GM12872 (cell line): ENCODE measurements around the gene CYP4B1.

ENCODE experiments used
- TF ChIP-seq, protein P1 (sequence below): IDR thresholded peaks from 3 replicates; pipeline ENCODE4 v1.5.1; 2011; ENCODE audit warnings: low read depth, mild to moderate bottlenecking, low read length, moderate library complexity; ENCODE audit not compliant: insufficient read depth

CYP4B1 gene

DNA sequence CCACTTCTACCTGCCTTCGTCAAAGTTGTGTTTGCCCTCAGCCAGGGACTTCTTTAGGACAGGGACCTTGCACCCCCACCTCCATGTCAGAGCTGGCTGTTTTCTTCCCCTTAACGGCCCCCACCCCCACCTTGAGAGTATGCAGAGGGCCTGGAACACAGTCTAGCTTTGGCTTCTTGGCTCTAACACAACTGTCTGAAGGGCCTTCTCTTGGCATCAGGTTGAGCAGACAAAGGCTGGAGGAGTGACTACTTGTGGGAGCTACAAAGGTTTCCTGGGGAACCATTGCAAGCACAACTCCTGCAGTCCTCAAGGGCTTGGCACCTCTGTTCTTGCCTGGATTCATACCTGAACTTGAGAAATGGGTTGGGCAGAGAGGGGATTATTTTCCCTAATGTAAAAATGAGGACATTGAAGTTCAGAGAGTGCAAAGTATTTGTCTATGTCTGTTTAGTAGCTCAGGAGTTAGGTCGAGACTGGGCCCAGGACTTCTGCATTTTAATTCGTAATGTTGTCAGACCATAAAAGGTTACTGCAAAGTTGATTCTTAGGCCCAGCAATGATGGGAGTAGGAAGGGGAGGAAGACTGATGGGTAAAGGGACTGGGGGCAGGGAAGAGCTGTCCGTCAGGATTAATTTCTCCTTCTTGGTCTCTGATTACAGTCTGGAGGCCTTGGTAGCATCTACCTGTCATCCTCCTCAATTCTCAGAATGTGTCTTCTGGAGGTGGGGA is 2.6 kb downstream of the CYP4B1 start:
- TF ChIP-seq, protein P1, sequence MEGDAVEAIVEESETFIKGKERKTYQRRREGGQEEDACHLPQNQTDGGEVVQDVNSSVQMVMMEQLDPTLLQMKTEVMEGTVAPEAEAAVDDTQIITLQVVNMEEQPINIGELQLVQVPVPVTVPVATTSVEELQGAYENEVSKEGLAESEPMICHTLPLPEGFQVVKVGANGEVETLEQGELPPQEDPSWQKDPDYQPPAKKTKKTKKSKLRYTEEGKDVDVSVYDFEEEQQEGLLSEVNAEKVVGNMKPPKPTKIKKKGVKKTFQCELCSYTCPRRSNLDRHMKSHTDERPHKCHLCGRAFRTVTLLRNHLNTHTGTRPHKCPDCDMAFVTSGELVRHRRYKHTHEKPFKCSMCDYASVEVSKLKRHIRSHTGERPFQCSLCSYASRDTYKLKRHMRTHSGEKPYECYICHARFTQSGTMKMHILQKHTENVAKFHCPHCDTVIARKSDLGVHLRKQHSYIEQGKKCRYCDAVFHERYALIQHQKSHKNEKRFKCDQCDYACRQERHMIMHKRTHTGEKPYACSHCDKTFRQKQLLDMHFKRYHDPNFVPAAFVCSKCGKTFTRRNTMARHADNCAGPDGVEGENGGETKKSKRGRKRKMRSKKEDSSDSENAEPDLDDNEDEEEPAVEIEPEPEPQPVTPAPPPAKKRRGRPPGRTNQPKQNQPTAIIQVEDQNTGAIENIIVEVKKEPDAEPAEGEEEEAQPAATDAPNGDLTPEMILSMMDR, result no peak

- TF ChIP-seq, protein P1, result no peak
These were observed 3.2 kb downstream of the CYP4B1 start for GRCh38 chr1:46802081-46802480.

DNA sequence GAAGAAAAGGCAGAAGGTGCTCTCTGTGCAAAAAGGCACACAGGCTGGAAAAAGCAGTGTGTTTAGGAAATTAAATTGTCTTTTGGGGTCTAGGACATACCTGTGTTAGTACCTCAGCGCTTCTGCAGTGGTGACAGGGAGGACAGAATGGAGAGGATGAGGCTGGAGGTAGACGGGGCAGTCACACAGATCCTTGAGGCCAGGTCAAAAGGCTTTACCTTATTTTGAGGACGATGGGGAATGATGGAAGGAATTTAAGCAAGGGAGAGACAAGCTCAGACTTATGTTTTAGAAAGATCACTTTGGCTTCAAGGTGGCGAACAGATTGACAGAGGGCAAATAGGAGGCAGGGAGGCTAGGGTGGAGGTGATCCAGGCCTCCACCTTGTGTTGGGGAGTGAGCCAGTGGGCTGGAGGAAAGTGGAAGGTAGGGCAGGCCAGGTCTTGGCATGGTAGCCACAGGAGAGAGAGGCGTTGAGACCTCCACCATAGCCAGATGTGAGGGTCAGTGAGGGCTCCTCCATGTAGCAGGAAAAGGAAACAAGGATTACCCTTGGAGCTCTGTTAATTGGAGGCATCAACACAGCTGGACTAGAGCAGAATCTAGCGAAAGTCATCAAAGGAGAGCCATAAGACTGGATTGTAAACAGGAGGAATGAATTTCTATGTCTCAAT is 4.2 kb downstream of the CYP4B1 start:
- TF ChIP-seq, protein P1, result no peak

GRCh38 chr1:46804027-46804889 is 5.4 kb downstream of the CYP4B1 start:
- TF ChIP-seq, protein P1, result no peak

DNA sequence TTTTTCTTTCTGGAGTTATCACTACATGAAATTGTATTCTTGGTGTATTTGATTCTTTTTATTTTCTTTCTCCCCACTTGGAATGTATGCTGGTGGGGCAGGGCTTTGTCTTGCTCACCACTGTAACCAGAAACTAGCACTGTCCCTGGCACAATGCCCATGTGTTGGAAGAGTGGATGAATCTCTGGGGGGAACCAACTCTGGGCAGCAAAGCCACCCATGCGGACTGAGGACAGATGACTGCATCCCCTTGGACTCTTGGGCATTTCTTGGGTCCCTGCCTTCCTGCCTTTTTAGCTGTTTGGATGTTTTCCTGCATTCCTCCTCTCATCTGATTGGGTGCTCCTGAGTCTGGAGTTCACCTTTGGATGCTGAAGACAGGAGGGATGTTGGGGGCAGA is 6.1 kb downstream of the CYP4B1 start:
- TF ChIP-seq, protein P1, result no peak

GRCh38 chr1:46805755-46806154 is 6.9 kb downstream of the CYP4B1 start:
- TF ChIP-seq, protein P1, result no peak
